Subcutaneous adipose tissue (tissue), 4 donors: Measurements from ENCODE around the gene ADAMTSL1. TPM values are rescaled to one million over a fixed set of nuclear protein-coding genes. Genes with fewer than 3 reads are reported as not detected.

ENCODE experiments used
- total RNA-seq, 4 donors: library from RNA; depleted of rRNA; stranded (reverse); fragments of >200 nt; gene quantifications; one replicate each; pipeline ENCODE4 v1.1.0, GENCODE V29; 2016
- TF ChIP-seq, protein P1 (sequence below): fragments of 450-650 bp; IDR thresholded peaks from one replicate; pipeline ENCODE4 v1.5.1; 2016; ENCODE audit warnings: low read depth, mild to moderate bottlenecking, control low read depth, antibody characterized with exemption, moderate library complexity

Gene ADAMTSL1
- total RNA-seq, 4 donors from 2014 or later: 0.49 to 16.4 (median 10.5) TPM

DNA sequence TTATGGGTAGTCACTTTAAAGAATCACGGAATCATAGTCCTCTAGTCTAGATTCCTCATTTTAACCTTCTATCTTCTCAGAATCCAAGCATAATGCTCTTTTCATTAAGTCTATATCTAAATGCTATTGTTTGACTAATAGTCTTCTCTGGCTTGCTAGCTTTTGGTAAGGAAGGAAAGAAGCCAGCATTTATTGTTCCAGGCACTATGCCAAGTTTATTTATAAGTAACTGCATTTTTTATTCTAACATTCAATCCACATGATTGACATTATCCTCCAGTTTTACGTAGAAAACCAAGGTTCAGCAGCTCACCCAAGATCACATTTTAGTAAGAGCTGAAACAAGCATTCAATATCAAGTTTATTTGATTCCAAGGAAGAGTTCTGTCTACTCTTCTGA lies 304.9 kb downstream of the ADAMTSL1 start:
- TF ChIP-seq, protein P1, sequence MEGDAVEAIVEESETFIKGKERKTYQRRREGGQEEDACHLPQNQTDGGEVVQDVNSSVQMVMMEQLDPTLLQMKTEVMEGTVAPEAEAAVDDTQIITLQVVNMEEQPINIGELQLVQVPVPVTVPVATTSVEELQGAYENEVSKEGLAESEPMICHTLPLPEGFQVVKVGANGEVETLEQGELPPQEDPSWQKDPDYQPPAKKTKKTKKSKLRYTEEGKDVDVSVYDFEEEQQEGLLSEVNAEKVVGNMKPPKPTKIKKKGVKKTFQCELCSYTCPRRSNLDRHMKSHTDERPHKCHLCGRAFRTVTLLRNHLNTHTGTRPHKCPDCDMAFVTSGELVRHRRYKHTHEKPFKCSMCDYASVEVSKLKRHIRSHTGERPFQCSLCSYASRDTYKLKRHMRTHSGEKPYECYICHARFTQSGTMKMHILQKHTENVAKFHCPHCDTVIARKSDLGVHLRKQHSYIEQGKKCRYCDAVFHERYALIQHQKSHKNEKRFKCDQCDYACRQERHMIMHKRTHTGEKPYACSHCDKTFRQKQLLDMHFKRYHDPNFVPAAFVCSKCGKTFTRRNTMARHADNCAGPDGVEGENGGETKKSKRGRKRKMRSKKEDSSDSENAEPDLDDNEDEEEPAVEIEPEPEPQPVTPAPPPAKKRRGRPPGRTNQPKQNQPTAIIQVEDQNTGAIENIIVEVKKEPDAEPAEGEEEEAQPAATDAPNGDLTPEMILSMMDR: no peak

DNA sequence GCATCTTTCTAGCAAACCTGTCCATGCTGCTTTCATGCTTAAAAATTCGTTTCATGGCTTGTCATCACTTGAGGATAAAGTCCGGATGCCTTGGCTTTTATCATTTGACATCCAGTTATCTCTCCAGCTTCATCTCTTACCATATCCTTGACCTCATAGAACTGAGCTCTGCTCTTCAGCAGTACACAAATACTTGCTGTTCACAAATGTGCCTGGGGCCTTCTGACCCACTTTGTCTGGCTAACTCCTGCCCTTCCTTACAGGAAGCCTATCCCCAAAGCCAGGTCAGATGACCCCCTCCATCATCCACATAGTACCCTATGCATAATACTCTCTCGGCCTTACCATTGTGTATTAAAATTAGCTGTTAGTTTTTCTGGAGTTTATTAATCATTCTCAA lies 310.0 kb downstream of the ADAMTSL1 start:
- TF ChIP-seq, protein P1: no peak

- TF ChIP-seq, protein P1: no peak
These were observed 311.7 kb downstream of the ADAMTSL1 start for GRCh38 chr9:18785604-18786003.

GRCh38 chr9:18786196-18786595 lies 312.2 kb downstream of the ADAMTSL1 start:
- TF ChIP-seq, protein P1: no peak

DNA sequence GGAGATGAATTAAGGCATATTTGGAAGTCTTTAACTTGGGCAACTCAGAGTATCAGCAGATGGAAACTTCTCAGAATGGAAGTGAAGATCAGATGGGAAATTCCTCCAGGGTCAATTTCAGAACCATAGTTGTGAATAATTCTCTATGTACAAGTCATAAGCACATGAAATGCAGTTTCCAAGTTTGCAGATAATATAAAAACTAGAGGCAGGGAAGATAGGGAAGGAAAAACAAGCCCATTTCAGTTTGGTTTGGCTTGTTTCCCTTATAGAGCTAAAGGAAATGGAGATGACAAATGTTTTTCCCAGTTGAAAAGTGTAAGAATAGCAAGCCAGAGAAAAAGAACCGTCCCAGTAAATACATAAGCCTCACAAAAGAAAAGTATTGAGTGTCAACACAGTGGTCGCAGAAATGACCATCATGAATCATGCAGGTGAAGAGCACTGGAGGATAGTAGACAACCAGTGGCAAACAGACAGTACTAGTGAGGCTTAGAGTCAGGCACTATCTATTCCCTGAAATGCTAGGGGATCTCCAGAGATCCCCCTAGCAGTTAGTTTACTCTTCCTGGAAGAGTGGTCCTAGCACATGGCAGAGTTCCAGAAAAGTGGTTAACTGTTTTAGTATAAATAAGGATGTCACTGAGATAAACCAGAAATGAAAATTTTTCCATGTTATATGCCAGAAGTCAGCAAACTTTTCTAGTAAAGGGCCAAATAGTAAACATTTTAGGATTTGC lies 313.1 kb downstream of the ADAMTSL1 start:
- TF ChIP-seq, protein P1: no peak

DNA sequence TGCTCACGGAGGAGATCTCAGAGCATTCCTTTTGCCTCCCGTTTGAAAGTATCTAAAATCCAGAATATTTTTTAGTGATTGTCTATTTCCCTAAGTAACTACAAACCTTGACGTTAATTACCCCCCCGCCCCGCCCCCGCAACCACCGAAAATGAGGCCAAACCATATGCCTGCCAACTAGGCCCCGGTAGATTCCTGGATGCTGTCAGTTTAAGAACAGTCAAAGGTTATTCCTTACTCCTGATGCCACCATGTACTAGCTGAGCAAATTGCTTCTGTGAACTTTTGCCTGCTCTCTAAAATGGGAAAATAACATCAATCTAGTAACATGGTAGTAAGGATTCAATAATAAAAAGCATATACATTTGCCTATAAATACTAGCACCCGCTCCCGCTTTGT lies 314.3 kb downstream of the ADAMTSL1 start:
- TF ChIP-seq, protein P1: no peak

- TF ChIP-seq, protein P1: no peak
These were observed 317.1 kb downstream of the ADAMTSL1 start for GRCh38 chr9:18791074-18791473.
